ENCODE results near the gene ZC3H12C.

DNA sequence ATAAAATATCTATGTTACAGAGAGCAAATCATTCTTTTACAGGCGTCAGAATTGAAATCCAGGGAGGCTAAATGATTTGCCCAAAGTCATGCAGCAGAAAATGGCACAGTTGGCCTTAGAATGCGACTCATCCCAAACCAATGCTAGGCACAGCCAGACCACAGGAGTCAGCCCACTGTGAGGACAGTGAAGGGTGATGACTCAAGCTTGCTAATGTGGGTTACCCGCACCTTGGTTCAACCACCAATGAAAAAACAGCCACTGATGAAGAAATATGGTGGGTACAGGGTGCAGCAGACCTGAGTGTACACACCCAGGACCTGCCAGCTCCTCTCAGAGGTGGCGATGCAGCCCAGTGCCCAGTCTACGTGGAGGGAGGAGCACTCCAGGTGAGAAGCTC lies 89.7 kb downstream of the ZC3H12C start:
- TF ChIP-seq ZNF274 (IDR thresholded peaks at IDR 0.05; ENCODE audit: low read depth, low read length) (no peak), YY1 (IDR thresholded peaks at IDR 0.05; ENCODE audit: insufficient read depth, insufficient read length) (no peak)

Data from NT2/D1 (cell line).